Brain microvascular endothelial cell (primary cell): ENCODE data around the gene PCID2.

Experiments used
- DNase-seq: peaks from one replicate; pipeline ENCODE4 v3.0.0-alpha.2; 2020
- H3K27ac ChIP-seq: fragments of 250-450 bp; sonication (Bioruptor Pico); 2 replicates; pipeline ENCODE4 v1.5.1; 2020; ENCODE audit warnings: mild to moderate bottlenecking, moderate library complexity
- H3K27me3 ChIP-seq: fragments of 250-450 bp; sonication (Bioruptor Pico); replicated peaks from 2 replicates; pipeline ENCODE4 v1.5.1; 2020; ENCODE audit warnings: mild to moderate bottlenecking
- H3K36me3 ChIP-seq: fragments of 250-450 bp; sonication (Bioruptor Pico); replicated peaks from 2 replicates; pipeline ENCODE4 v1.5.1; 2020; ENCODE audit warnings: mild to moderate bottlenecking
- H3K4me3 ChIP-seq: 2 replicates; pipeline ENCODE4 v1.5.1; 2011; ENCODE audit warnings: low read depth, mild to moderate bottlenecking, control low read depth, low read length, moderate library complexity
- CTCF ChIP-seq: IDR thresholded peaks from 2 replicates; pipeline ENCODE4 v1.5.1; 2011; ENCODE audit warnings: low read depth, mild to moderate bottlenecking, moderate library complexity, low read length, control low read depth, inconsistent platforms; ENCODE audit errors: missing control alignments
- in situ Hi-C: cut with HindIII; loops from 2 replicates; pipeline ENCODE4 v1.10.0; 2017; ENCODE audit warnings: low sequenced_read_pairs, low pct_ligation_motif_present

Gene PCID2

GRCh38 chr13:113239986-113240385 lies 31.5 kb upstream of the PCID2 start:
- Histone ChIP-seq H3K36me3 (peaks cover 48% of the 10 kb centered on the region), H3K27ac (no peak overlapping the region), H3K4me3 (no peak overlapping the region), H3K27me3 (no peaks in the 10 kb centered on the region)
- in situ Hi-C loops: no loop called here
- DNase-seq: no peak
- no peak for TF ChIP-seq CTCF

DNA sequence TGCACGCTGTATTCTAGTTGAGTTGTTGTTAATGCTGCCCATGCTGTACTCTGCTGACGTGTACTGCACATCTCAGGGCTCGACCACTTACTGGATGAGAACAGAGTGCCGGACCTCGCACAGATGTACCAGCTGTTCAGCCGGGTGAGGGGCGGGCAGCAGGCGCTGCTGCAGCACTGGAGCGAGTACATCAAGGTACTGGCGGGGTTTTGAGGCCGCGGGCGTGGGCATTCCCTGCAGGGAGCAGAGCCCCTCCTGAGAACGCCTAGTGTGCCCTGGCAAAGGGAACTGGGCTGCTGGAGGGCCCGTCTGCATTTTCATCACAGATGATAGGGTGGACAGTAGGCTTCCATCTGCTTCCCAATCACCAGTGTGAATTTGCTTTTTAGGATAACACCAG lies 30.9 kb upstream of the PCID2 start:
- no peak for DNase-seq
- peaks cover 48% of the 10 kb centered on the region for H3K36me3 ChIP-seq
- H3K27ac ChIP-seq: no peak overlapping the region
- no peak overlapping the region for H3K4me3 ChIP-seq
- no peaks in the 10 kb centered on the region for H3K27me3 ChIP-seq
- in situ Hi-C loops: no loop called here
- TF ChIP-seq CTCF: no peak

- Histone ChIP-seq H3K27me3 (no peaks in the 10 kb centered on the region), H3K36me3 (peaks cover 48% of the 10 kb centered on the region), H3K27ac (no peak overlapping the region), H3K4me3 (no peak overlapping the region)
- DNase-seq: no peak
- in situ Hi-C loops: no loop called here
- no peak for TF ChIP-seq CTCF
Measured at GRCh38 chr13:113238536-113238935, 30.1 kb upstream of the PCID2 start.

DNA sequence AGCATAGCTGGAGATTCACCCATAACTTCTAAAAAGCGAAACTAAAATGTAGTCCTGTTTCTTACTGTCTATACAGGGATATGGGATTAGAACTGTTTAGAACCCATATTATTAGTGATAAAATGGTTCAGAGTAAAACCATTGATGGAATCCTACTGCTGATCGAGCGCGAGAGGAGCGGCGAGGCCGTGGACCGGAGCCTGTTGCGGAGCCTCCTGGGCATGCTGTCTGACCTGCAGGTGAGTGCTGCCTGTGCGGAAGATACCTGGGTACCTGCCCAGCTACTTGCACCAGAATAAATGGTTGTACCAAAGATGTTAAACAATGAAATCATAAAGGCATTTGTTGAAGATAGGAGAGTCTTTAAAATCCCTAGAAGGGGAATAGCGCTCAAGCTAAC lies 24.6 kb upstream of the PCID2 start:
- DNase-seq: no peak
- in situ Hi-C loops: no loop called here
- TF ChIP-seq CTCF: no peak
- Histone ChIP-seq H3K27ac (no peak overlapping the region), H3K4me3 (no peak overlapping the region), H3K27me3 (no peaks in the 10 kb centered on the region), H3K36me3 (peaks cover 29% of the 10 kb centered on the region)

- in situ Hi-C loops: no loop called here
- no peak for DNase-seq
- Histone ChIP-seq H3K27me3 (no peaks in the 10 kb centered on the region), H3K27ac (no peak overlapping the region), H3K36me3 (peaks cover 30% of the 10 kb centered on the region), H3K4me3 (no peak overlapping the region)
- no peak for TF ChIP-seq CTCF
Measured at GRCh38 chr13:113232208-113233003, 23.9 kb upstream of the PCID2 start.
